HTERT RPE-1 (cell line): ENCODE measurements around the gene TTC6.
"Not testable (repeated sequence)": the region's sequence is repeated elsewhere in the genome, so short reads cannot be mapped to it uniquely, and the experiment has no call there.

Experiments used
- in situ Hi-C: fragments of 300-500 bp; cut with MboI; formaldehyde crosslinking; loops from 4 replicates; pipeline ENCODE4 v1.14.3; 2020; ENCODE audit warnings: low sequenced_read_pairs

Gene TTC6

GRCh38 chr14:37594971-37595808, at the start of gene TTC6, which contains the start of gene FOXA1:
Gene TTC6, plus strand, starts transcription at chr14:37595629. Its CDS starts 26,436 bp downstream, at chr14:37622065.
Gene FOXA1, minus strand, starts transcription at chr14:37595249. Its CDS starts 277 bp downstream, at chr14:37594972.
- in situ Hi-C loops: no loop called here

GRCh38 chr14:37546621-37547447, 48.6 kb upstream of the TTC6 start:
- in situ Hi-C loops: no loop called here

- in situ Hi-C loops: no loop called here
Measured at GRCh38 chr14:37550511-37550910, 44.9 kb upstream of the TTC6 start.

GRCh38 chr14:37551119-37551518, 44.3 kb upstream of the TTC6 start:
- in situ Hi-C loops: no loop called here

GRCh38 chr14:37553935-37554550, 41.4 kb upstream of the TTC6 start:
- in situ Hi-C loops: no loop called here

- in situ Hi-C loops: not testable (repeated sequence)
Measured at GRCh38 chr14:37555596-37555995, 39.8 kb upstream of the TTC6 start.

- in situ Hi-C loops: no loop called here
Measured at GRCh38 chr14:37558740-37559139, 36.7 kb upstream of the TTC6 start.

GRCh38 chr14:37559386-37559785, 36.0 kb upstream of the TTC6 start:
- in situ Hi-C loops: no loop called here

GRCh38 chr14:37563189-37563588, 32.2 kb upstream of the TTC6 start:
- in situ Hi-C loops: no loop called here

GRCh38 chr14:37565550-37565949, 29.9 kb upstream of the TTC6 start:
- in situ Hi-C loops: no loop called here

GRCh38 chr14:37566811-37567371, 28.5 kb upstream of the TTC6 start:
- in situ Hi-C loops: no loop called here

- in situ Hi-C loops: no loop called here
Measured at GRCh38 chr14:37569729-37570128, 25.7 kb upstream of the TTC6 start.

- in situ Hi-C loops: no loop called here
Measured at GRCh38 chr14:37571391-37571790, 24.0 kb upstream of the TTC6 start.

GRCh38 chr14:37573356-37573755, 22.1 kb upstream of the TTC6 start:
- in situ Hi-C loops: no loop called here

GRCh38 chr14:37579274-37579673, 16.2 kb upstream of the TTC6 start:
- in situ Hi-C loops: no loop called here

- in situ Hi-C loops: no loop called here
Measured at GRCh38 chr14:37580146-37580545, 15.3 kb upstream of the TTC6 start.

GRCh38 chr14:37583358-37584210, 11.8 kb upstream of the TTC6 start:
- in situ Hi-C loops: no loop called here

GRCh38 chr14:37584211-37585100, 11.0 kb upstream of the TTC6 start:
- in situ Hi-C loops: no loop called here

- in situ Hi-C loops: no loop called here
Measured at GRCh38 chr14:37585101-37585511, 10.3 kb upstream of the TTC6 start.
